ENCODE measurements around the gene KCNA4.
"Not testable (repeated sequence)": the region's sequence is repeated elsewhere in the genome, so short reads cannot be mapped to it uniquely, and the experiment has no call there.

Gene KCNA4

DNA sequence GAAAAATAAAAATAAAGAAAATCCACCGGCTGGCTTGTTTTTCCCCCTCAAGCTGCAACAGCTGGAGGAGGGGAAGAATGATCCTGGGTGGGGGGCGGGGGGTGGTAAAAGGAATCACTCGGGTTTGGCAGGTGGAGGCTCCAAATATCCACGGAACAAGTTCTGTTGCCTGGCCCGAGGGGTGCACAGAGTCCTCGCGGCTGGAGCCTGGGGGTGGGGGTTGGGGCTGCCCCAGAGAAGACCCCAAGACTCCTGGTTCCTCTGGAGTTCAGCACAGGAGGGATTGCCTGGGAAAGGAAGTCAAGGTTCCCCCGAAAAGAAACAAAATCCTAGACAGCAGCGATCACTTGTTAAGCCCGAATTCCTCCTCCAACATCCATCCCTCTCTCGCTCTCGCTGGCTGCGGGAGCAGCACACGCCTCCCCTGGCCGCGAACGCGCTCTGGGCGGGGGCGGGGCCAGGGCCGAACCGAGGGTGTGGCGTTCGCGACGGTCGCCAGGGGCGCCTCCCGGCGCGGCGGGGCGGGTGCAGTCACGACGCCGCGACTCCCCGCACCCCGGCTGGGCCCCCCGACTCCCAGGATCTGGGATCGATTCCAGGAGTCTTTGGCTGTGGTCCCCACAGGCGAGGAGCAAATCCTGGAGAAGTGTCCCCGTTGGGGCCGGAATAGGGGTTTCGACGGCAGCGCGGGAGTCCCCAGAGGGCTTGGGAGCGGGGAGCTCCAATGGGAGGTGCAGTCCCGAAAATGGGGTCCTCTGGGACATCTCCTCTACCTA lies at the start of gene KCNA4:
Gene KCNA4 (minus strand): TSS at position 443 of the 776 bp plus-strand sequence. CDS start 4,352 bp downstream, outside the sequence.
- DNase-seq (ENCODE audit: low read depth in 3 of 3, low spot score in 1 of 3): no peak

- DNase-seq (ENCODE audit: low read depth in 3 of 3, low spot score in 1 of 3): no peak
Measured at GRCh38 chr11:30062103-30062502, 45.3 kb upstream of the KCNA4 start.

DNA sequence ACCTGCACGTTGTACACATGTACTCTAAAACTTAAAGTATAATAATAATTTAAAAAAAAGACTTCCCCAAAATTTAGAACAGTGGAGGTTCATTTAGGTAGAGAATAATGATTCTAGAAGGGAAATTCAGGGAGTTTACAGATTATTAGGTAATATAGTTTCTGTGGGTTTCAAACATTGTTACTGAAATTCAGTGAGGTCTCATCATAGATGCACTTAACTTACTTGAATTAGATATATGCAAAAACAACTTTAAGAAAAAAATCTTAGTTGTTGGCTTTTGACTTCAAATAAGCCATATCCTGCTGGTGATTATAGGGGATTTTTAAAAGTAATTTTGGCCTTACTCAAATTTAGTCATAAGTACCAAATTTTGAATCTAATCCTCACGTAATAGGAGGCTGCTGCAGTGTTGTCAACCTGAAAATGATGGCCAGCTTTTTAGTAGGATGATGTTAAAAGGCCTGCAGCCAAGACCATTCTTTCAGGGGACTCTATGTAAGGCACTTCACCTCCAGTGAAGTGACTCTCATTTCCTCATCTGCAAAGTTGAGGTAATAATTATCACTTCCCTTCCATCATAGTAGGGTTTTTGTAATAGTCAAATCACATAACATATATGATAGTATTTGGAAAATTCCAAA lies 42.5 kb upstream of the KCNA4 start:
- no peak for DNase-seq (ENCODE audit: low read depth in 3 of 3, low spot score in 1 of 3)

DNA sequence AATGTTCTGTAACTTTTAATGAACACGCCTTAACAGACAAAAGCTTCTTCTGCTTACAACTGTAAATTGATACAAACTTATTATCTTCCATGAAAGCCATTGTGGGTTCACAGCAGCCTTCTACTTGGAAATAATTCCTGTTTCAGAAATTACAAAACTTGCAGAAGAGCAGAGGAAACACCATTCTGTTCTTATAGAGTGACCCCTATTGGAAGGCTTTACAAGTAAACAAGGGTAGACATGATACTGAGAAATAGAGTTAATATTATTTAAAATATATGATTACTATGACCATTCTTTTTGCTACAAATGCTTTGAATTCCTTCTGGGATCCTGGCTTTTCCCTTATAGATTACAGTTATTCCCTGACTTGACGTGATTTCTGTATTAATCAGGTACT lies 32.4 kb upstream of the KCNA4 start:
- DNase-seq (ENCODE audit: low read depth in 3 of 3, low spot score in 1 of 3): no peak

DNA sequence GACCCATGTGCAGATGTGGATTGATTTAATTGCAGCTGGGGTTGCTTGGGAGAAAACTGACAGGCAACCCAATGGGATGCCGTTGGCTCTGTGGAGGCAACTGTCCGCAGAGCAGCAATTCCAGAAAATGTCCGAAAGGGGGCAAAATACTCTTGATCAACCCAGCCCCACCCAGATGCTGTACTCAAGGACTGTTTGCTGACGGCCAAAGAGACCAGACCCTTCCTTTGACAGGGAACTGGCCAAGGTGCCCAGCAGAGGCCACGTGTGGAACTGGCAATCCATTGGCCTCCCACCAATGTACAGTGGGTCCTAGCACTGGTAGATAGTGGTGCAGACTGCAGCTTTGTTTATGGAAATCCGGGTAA lies 29.7 kb upstream of the KCNA4 start:
- DNase-seq (ENCODE audit: low read depth in 3 of 3, low spot score in 1 of 3): no peak

DNA sequence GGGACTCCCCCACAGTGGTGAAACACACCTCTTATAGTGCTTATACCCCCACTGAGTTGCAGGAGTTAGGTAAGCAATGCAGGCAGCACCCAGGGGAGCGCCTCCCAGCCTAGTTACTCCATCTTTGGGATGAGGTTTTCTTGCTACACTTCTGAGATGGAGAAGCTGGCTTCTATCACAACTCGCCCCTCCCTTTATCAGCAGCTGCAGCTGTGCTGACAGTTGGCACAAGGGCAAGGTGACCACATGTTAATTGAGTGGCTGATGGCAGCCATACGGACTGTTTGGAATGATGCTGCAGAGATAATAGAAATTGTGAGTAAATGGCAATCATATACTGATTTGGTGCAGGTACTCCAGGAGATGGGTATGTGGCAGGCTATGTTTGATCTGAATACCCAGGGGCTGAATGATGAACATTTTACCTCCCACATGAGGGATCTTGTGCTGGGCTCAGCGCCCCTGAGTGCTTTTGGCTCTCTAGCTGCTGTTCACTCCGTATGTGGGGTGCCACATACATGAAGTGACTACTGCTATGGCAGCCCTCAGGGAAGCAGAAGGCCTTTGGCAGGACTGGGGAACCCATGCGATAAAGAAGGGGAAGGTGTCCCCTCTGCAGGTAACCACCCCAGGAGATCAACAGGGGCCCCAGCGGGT lies 29.2 kb upstream of the KCNA4 start:
- no peak for DNase-seq (ENCODE audit: low read depth in 3 of 3, low spot score in 1 of 3)

DNA sequence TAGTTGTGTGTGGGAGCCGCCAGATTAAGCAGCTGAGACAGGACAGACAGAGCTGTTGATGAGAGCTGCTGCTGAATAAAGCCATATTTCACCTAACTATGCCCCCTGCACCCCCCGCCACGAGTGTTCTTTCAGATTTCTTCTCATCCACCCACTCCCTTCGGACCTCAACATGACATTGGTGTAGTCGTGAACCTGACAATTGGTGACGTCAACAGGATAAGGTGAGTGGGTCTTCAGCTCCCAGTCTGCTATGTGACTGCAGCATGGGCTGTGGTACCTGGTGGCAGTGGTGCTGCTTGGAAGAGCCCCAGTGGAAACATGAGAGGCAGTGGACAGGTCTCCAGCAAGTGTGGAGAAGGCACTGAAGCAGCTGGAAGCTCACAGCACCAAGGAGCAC lies 28.3 kb upstream of the KCNA4 start:
- DNase-seq (ENCODE audit: low read depth in 3 of 3, low spot score in 1 of 3): no peak

GRCh38 chr11:30041171-30041570 lies 24.3 kb upstream of the KCNA4 start:
- no peak for DNase-seq (ENCODE audit: low read depth in 3 of 3, low spot score in 1 of 3)

GRCh38 chr11:30034746-30035145 lies 17.9 kb upstream of the KCNA4 start:
- not testable (repeated sequence) for DNase-seq (ENCODE audit: low read depth in 3 of 3, low spot score in 1 of 3)

DNA sequence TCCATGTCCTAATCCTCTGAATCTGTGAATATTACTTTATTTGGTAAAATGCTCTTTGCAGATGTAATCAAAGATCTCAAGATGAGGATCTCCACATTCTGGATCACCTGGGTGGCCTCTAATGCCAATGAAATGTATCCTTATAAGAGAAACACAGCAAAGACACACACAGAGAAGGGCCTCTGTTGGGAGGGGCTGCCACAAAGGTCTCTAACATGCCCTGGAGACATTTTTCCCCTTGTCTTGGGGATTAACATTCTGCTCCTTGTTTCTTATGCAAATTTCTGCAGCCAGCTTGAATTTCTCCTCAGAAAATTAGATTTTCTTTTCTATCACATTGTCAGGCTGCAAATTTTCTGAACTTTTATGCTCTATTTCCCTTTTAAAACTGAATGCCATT lies 17.3 kb upstream of the KCNA4 start:
- DNase-seq (ENCODE audit: low read depth in 3 of 3, low spot score in 1 of 3): not testable (repeated sequence)

GRCh38 chr11:30025396-30026139 lies 8.7 kb upstream of the KCNA4 start:
- no peak for DNase-seq (ENCODE audit: low read depth in 3 of 3, low spot score in 1 of 3)

DNA sequence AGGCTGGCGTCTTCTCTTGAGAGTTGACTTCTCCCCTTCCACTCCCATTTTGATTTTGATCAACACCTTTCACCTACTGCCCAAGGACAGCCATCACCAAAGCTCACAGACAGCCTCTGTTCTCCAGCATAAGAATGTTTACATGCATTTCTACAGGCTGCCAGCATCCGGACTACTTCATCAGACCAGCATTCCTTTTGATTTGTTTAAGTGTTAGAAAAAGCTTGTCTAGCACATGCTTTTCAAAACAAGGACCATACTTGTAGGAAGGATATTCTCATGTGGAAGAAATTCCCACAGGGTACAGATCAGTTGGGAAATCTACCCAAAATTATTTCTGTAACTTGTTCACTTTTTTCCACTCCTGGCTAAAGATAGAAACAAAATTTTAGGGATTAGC lies 6.2 kb upstream of the KCNA4 start:
- DNase-seq (ENCODE audit: low read depth in 3 of 3, low spot score in 1 of 3): no peak

DNA sequence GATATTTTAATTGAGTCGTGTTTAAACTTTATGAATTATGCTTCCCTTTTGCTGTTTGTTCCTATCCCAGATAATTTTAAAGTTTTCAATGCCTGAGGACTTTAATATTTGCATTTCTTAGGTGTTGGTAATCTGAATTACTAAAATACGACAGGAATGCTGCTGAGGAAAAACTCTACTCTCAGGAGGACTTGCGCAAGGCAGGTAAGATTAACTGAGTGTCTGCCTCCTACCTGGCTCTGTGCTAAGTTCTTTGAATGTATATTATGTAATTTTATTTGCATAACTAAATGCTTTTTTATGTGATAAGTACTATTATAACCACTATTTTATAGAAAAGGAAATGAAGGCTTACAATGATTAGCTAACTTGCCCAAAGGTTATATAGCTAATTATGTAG lies 2.7 kb upstream of the KCNA4 start:
- DNase-seq (ENCODE audit: low read depth in 3 of 3, low spot score in 1 of 3): no peak

DNA sequence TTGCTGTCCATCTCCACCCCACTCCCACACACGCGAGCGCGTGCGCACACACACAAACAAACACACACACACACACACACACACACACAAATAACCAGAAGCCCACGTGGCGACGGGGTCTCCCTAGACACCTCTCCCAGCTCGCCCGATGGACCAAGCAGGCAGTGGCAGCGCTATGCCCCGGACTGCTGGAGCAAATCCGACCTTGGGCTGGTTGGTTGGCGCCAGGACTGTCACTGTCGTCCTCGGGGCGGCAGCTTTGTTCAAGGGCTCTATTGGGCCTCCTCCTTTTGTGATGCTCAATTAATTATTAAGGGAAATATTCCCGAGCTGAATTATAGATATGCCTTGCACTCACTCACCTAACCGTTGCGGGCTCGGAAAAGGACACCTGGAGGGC lies 1.7 kb upstream of the KCNA4 start:
- no peak for DNase-seq (ENCODE audit: low read depth in 3 of 3, low spot score in 1 of 3)

DNA sequence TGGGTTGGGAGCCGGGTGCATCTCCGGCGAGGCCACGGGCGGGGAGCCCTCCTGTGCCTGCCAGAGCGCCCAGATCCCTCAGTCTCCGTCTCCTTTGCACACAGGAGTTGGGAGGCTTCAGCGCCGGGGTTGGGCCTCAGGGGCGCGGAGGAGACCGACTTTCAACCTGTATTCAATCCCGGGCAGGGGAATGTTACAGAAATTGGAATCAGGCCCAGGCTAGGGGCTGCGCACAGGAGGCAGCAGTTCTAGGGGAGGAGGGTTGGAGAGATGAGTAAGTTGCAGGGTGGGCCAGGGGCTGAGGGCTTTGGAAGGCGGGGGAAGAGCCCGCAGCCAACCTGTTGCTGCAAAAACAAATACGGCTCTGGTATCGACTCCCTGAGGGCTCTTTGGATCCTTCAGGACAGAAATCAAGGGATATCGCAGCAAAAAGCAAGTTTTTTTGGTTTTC lies 640 bp upstream of the KCNA4 start:
- DNase-seq (ENCODE audit: low read depth in 3 of 3, low spot score in 1 of 3): no peak

DNA sequence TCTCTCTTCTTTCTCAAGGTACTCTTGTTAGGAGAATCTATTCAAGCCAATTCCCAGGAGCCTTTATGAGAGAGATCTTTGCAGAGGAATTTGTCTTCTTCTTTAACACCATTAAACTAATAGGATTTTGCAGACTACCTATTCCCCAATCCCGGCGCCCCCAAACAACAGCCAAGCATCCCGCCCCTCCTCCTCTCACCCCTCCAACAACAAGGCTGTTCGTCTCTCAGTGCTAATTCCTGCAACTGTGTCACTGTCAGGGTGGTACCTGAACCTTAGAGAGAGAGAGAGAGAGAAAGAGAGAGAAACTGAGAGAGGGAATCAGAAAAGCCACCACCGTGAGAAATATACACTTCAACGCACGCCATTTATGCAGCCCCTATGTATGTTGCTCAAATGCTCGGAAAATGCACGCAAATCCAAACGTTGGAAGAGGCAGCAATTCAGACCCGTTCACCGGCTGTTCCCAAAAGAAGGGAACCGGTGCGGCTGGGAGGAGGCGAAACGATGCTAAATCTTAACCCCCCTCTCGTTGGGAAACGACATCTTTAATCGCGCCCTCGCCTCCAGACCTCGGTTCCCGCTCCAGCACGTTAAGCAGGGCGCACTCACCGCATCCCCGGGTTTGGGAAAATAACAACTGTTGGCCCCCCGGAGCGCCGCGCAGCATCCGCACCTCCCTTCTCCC lies 961 bp downstream of the KCNA4 start:
- DNase-seq (ENCODE audit: low read depth in 3 of 3, low spot score in 1 of 3): no peak

GRCh38 chr11:30012346-30012745 lies 4.5 kb downstream of the KCNA4 start:
- no peak for DNase-seq (ENCODE audit: low read depth in 3 of 3, low spot score in 1 of 3)

DNA sequence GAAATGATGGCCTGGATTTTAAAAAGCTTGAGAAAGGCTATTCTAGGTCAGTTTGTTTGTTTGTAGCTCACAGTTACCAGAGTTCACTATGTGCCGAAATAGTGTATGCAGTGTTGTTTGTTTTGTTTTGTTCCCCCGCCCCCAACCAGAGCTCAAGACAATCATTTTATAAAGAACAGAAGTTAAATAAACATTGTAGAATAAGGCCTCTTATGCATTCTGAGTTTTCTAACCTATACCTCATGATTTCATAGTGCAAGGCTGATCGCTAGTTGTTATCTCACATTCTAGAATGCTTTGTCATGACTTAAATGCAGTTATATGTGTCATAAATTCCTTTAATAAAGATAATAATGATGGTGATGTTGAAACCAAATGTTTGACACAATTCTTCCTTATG lies 7.8 kb downstream of the KCNA4 start:
- no peak for DNase-seq (ENCODE audit: low read depth in 3 of 3, low spot score in 1 of 3)

DNA sequence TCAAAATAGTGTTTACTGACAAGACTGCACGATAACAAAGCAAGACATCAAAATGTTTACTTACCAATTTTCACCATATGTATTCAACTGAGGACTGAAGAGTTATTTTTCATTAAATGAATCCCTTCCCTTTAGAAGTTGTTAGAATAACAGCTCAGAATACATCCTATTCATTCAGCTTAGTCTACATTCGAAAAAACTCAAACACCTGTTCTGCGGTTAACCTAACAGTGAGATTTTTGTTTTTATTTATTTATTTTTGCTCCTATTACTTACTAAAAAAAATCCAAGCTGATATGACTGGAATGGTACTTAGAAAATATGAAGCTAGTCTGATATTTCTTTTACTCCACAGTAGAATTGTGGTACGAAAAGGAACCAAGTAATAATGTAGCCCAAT lies 10.0 kb downstream of the KCNA4 start:
- no peak for DNase-seq (ENCODE audit: low read depth in 3 of 3, low spot score in 1 of 3)

DNA sequence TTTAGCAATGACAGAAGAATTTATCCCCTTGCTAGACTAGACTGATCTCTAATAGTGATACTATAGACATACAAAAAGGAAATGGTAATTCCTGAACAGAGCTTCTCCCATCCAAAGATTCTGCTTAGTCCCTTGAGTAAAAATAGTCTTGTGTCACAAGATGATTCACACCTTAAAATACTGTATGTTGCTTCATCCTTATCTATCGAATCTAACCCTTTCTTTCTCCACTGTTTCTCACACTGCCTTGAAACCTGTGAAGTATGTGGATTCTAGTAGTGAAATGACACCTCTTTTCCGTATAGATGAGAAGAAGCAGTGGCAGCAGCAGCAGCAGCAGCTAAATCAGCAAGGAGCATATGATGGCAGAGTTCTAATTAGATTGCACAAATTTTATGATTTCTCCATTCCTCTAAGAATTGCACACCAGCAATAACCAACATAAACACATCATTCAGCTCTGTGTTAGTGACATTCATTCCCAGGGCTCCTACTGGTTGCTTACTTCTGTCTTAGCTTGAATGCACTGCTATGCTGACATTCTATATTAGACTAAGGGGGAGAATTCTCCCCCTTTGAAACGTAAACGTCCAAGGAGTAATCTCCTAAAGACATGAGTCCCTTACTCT lies 14.6 kb downstream of the KCNA4 start:
- DNase-seq (ENCODE audit: low read depth in 3 of 3, low spot score in 1 of 3): no peak

All from stimulated activated CD4-positive, alpha-beta T cell treated with anti-CD3 and anti-CD28 coated beads, TNF-alpha, amount 100 ng/mL, for 1 hour (primary cell).